NCI-H510A (cell line): Measurements from ENCODE around the gene MUSTN1.

ENCODE experiments used
- DNase-seq: peaks from one replicate; lab custom pipeline; 2025; lab: John Stamatoyannopoulos, UW

The MUSTN1 gene

GRCh38 chr3:52834871-52835501, at the start of gene MUSTN1:
Gene MUSTN1, minus strand, starts transcription at chr3:52835019. Its CDS starts 71 bp downstream, at chr3:52834948.
- no peak for DNase-seq

GRCh38 chr3:52882377-52882776, 47.6 kb upstream of the MUSTN1 start:
- DNase-seq: no peak

- no peak for DNase-seq
These were observed 47.1 kb upstream of the MUSTN1 start for GRCh38 chr3:52881871-52882270.

- DNase-seq: no peak
These were observed 45.7 kb upstream of the MUSTN1 start for GRCh38 chr3:52880474-52880873.

GRCh38 chr3:52880047-52880446, 45.2 kb upstream of the MUSTN1 start:
- DNase-seq: no peak

GRCh38 chr3:52879581-52879980, 44.8 kb upstream of the MUSTN1 start:
- no peak for DNase-seq

- no peak for DNase-seq
These were observed 44.3 kb upstream of the MUSTN1 start for GRCh38 chr3:52879090-52879489.

GRCh38 chr3:52877085-52877484, 42.3 kb upstream of the MUSTN1 start:
- no peak for DNase-seq

- no peak for DNase-seq
These were observed 40.2 kb upstream of the MUSTN1 start for GRCh38 chr3:52874864-52875587.

GRCh38 chr3:52874160-52874701, 39.4 kb upstream of the MUSTN1 start:
- no peak for DNase-seq

GRCh38 chr3:52873433-52874159, 38.8 kb upstream of the MUSTN1 start:
- no peak for DNase-seq

GRCh38 chr3:52872245-52872644, 37.4 kb upstream of the MUSTN1 start:
- DNase-seq: no peak

- no peak for DNase-seq
These were observed 36.9 kb upstream of the MUSTN1 start for GRCh38 chr3:52871761-52872160.

- no peak for DNase-seq
These were observed 35.7 kb upstream of the MUSTN1 start for GRCh38 chr3:52870471-52870870.

GRCh38 chr3:52866427-52866826, 31.6 kb upstream of the MUSTN1 start:
- no peak for DNase-seq

- no peak for DNase-seq
These were observed 31.2 kb upstream of the MUSTN1 start for GRCh38 chr3:52865994-52866393.

- DNase-seq: no peak
These were observed 25.6 kb upstream of the MUSTN1 start for GRCh38 chr3:52860424-52860768.

- DNase-seq: no peak
These were observed 25.0 kb upstream of the MUSTN1 start for GRCh38 chr3:52859686-52860423.

GRCh38 chr3:52857864-52858263, 23.0 kb upstream of the MUSTN1 start:
- DNase-seq: no peak

- no peak for DNase-seq
These were observed 22.3 kb upstream of the MUSTN1 start for GRCh38 chr3:52857133-52857532.

- no peak for DNase-seq
These were observed 21.8 kb upstream of the MUSTN1 start for GRCh38 chr3:52856666-52857065.

GRCh38 chr3:52854013-52854412, 19.2 kb upstream of the MUSTN1 start:
- no peak for DNase-seq
